ENCODE data around the gene B4GALNT2.
"Not testable (repeated sequence)": the region's sequence is repeated elsewhere in the genome, so short reads cannot be mapped to it uniquely, and the experiment has no call there.

- TF ChIP-seq CTCF (IDR thresholded peaks at IDR 0.05; ENCODE audit: low read depth, low read length, poor library complexity, severe bottlenecking); EZH2phosphoT487 (IDR thresholded peaks at IDR 0.05; ENCODE audit: borderline replicate concordance, low read length): not testable (repeated sequence)
Measured at GRCh38 chr17:49175978-49176377, 43.4 kb downstream of the B4GALNT2 start.
